H1 (cell line): ENCODE data around the gene KPNA1. TPM values are rescaled to one million over a fixed set of nuclear protein-coding genes. Genes with fewer than 3 reads are reported as not detected.

ENCODE experiments used
- BCL11A ChIP-seq, 2 experiments: IDR thresholded peaks; one replicate each; pipeline ENCODE4 v1.6.1; 2011; ENCODE audit warnings: low read depth in 2 of 2, low read length in 2 of 2, mild to moderate bottlenecking in 2 of 2
- CBX8 ChIP-seq: fragments of 300-800, 300-1000 bp; sonication (generic); IDR thresholded peaks from 2 replicates; pipeline ENCODE4 v1.7.1; 2016; ENCODE audit warnings: low read depth, low read length, borderline replicate concordance
- CTCF ChIP-seq, 3 experiments: IDR thresholded peaks; 1 replicate in 2 of 3; 2 replicates in 1 of 3; pipeline versions ENCODE4 v1.5.1 to v1.6.1; 2011; ENCODE audit warnings: low read length in 3 of 3, mild to moderate bottlenecking in 3 of 3, inconsistent platforms in 2 of 3, low read depth in 1 of 3, moderate library complexity in 1 of 3; ENCODE audit not compliant: insufficient read depth in 1 of 3; ENCODE audit errors: control extremely low read depth in 1 of 3
- KDM1A ChIP-seq: fragments of 200-600, 300-600 bp; sonication (generic); IDR thresholded peaks from 2 replicates; pipeline ENCODE4 v1.7.1; 2016; ENCODE audit warnings: mild to moderate bottlenecking, low read length, borderline replicate concordance
- POLR2AphosphoS5 ChIP-seq: IDR thresholded peaks from 2 replicates; pipeline ENCODE4 v1.6.1; 2011; ENCODE audit warnings: low read depth, low read length
- POU5F1 ChIP-seq: IDR thresholded peaks from 2 replicates; pipeline ENCODE4 v1.6.1; 2011; ENCODE audit warnings: low read depth, mild to moderate bottlenecking, low read length, moderate library complexity
- RAD21 ChIP-seq, 2 experiments: IDR thresholded peaks in 1 of 2; conservative IDR thresholded peaks in 1 of 2; 2 replicates each; pipeline ENCODE4 v1.6.1; 2011; ENCODE audit warnings: low read depth in 2 of 2, low read length in 2 of 2, improper control_type of control experiment in 1 of 2, inconsistent platforms in 1 of 2, mild to moderate bottlenecking in 1 of 2, moderate library complexity in 1 of 2
- polyA plus RNA-seq, 7 experiments: library from polyadenylated mRNA; depleted of rRNA in 3 of 7; stranded (reverse) in 5 of 7; unstranded in 2 of 7; fragments of >200 nt in 5 of 7; fragments of 200-250 nt in 2 of 7; gene quantifications; 1 replicate in 5 of 7; 2 replicates in 1 of 7; 4 replicates in 1 of 7; pipeline versions ENCODE4 v1.2.1 to v1.2.3, GENCODE V29; 2011 to 2013; ENCODE audit warnings: missing spikeins in 2 of 7, mixed read lengths in 2 of 7
- total RNA-seq: library from RNA; stranded (reverse); fragmentation: NEBNext Ultra II Directional; extraction: Animal tissue kit (Norgen Biotek cat#: 25700); gene quantifications from 2 replicates; pipeline ENCODE4 v1.2.1, GENCODE V29; 2021

The KPNA1 gene
- total and polyA plus RNA-seq, 2 of the 8 experiments (the other 6 are each of a cell fraction or from before 2014, with no cell fraction given): 14.8 to 63.0 TPM

DNA sequence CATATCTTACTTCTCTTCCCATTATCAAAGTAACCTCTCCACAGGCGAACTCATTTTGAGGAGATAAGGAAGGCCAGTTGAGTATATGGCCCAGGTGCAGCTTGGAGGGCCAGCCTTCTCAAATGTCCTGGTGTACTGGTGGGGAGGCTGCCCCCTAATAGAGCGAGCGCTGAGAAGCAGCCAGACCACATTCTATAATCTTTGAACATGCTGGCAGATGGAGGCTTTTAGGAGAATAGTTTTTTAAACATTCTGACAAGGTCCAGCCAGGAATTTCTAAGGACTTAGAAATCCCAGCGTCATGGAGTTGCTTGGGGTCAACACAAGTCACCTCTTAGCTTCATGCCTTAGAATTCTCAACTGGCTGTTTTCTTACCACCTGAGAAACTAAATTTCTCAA is 104.6 kb downstream of the KPNA1 start (continued):
- TF ChIP-seq KDM1A: no peak
- TF ChIP-seq CTCF (IDR thresholded peaks at IDR 0.05; ENCODE audit: control extremely low read depth in 1 of 3, insufficient read depth in 1 of 3, low read depth in 1 of 3, low read length in 3 of 3): no peak
- TF ChIP-seq RAD21 (IDR thresholded peaks at IDR 0.05 in 1 of 2, conservative IDR thresholded peaks at IDR 0.05 in 1 of 2; ENCODE audit: low read depth in 2 of 2, low read length in 2 of 2): no peak
- TF ChIP-seq POU5F1: no peak
- TF ChIP-seq CBX8: no peak
- no peak for TF ChIP-seq BCL11A (IDR thresholded peaks at IDR 0.05; ENCODE audit: low read depth in 2 of 2, low read length in 2 of 2)
- no peak for TF ChIP-seq POLR2AphosphoS5
